Measurements from ENCODE around the gene RETREG2.

RETREG2 gene

GRCh38 chr2:219149667-219150066 lies 28.4 kb upstream of the RETREG2 start:
- no peaks in the 10 kb centered on the region for H3K4me1 ChIP-seq (ENCODE audit: low read depth, poor library complexity, severe bottlenecking)
- no peak overlapping the region for H2AFZ ChIP-seq (ENCODE audit: low read depth)
- TF ChIP-seq CTCF (conservative IDR thresholded peaks at IDR 0.05; ENCODE audit: low read depth, low read length) = no peak
- no peak overlapping the region for H3K4me3 ChIP-seq (IDR thresholded peaks at IDR 0.05; ENCODE audit: insufficient read depth, low read depth, low read length)
- no peak overlapping the region for H3K4me2 ChIP-seq
- H3K27ac ChIP-seq = no peak overlapping the region
- H4K20me1 ChIP-seq (ENCODE audit: insufficient read depth) = no peaks in the 10 kb centered on the region
- H3K9ac ChIP-seq = no peak overlapping the region
- no peaks in the 10 kb centered on the region for H3K36me3 ChIP-seq (ENCODE audit: insufficient read depth)
- no peaks in the 10 kb centered on the region for H3K27me3 ChIP-seq (ENCODE audit: insufficient read depth, low read depth)
- no peaks in the 10 kb centered on the region for H3K79me2 ChIP-seq (ENCODE audit: insufficient read depth, low read depth)

DNA sequence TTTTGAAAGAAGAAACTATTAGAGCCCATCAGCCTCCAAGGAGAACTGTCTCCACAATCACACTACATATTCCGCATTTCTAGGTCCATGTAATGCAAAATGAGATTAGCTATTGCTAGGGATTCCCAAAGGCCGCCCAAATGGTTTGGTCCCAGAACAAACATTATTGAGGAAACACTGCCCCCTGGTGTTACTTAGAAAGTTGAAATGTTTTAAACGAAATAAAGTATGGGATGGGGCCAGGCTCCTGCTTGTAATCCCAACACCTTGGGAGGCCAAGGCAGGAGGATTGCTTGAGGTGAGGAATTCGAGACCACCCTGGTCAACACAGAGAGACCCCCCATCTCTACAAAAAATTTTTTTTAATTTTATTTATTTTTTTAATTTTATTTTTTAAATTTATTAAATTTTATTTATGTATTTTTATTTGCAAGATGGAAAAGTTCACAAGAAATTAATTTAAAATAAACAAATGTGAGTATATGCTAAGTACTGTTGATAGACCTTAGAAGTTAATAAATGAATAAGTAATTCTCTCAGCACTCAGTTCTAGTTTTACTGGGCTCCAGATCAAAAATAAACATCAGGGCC lies 22.9 kb upstream of the RETREG2 start:
- H3K27ac ChIP-seq = no peak overlapping the region

GRCh38 chr2:219157396-219157795 lies 20.7 kb upstream of the RETREG2 start:
- Histone ChIP-seq H3K79me2 (ENCODE audit: insufficient read depth, low read depth) (no peaks in the 10 kb centered on the region), H2AFZ (ENCODE audit: low read depth) (no peak overlapping the region), H3K27ac (no peak overlapping the region), H4K20me1 (ENCODE audit: insufficient read depth) (no peaks in the 10 kb centered on the region), H3K36me3 (ENCODE audit: insufficient read depth) (no peaks in the 10 kb centered on the region), H3K4me3 (IDR thresholded peaks at IDR 0.05; ENCODE audit: insufficient read depth, low read depth, low read length) (no peak overlapping the region), H3K4me2 (no peak overlapping the region), H3K4me1 (ENCODE audit: low read depth, poor library complexity, severe bottlenecking) (peaks cover 11% of the 10 kb centered on the region), H3K9ac (no peak overlapping the region), H3K27me3 (ENCODE audit: insufficient read depth, low read depth) (no peaks in the 10 kb centered on the region)
- TF ChIP-seq CTCF (conservative IDR thresholded peaks at IDR 0.05; ENCODE audit: low read depth, low read length) = no peak

More for the DNA sequence above, 22.9 kb upstream of the RETREG2 start:
- Histone ChIP-seq H3K9ac (no peak overlapping the region), H3K36me3 (ENCODE audit: insufficient read depth) (no peaks in the 10 kb centered on the region), H4K20me1 (ENCODE audit: insufficient read depth) (no peaks in the 10 kb centered on the region), H3K4me2 (no peak overlapping the region), H3K27me3 (ENCODE audit: insufficient read depth, low read depth) (no peaks in the 10 kb centered on the region), H3K4me3 (IDR thresholded peaks at IDR 0.05; ENCODE audit: insufficient read depth, low read depth, low read length) (no peak overlapping the region), H3K4me1 (ENCODE audit: low read depth, poor library complexity, severe bottlenecking) (peaks cover 3% of the 10 kb centered on the region), H2AFZ (ENCODE audit: low read depth) (no peak overlapping the region), H3K79me2 (ENCODE audit: insufficient read depth, low read depth) (no peaks in the 10 kb centered on the region)
- TF ChIP-seq CTCF (conservative IDR thresholded peaks at IDR 0.05; ENCODE audit: low read depth, low read length) = peak; percentile 71

DNA sequence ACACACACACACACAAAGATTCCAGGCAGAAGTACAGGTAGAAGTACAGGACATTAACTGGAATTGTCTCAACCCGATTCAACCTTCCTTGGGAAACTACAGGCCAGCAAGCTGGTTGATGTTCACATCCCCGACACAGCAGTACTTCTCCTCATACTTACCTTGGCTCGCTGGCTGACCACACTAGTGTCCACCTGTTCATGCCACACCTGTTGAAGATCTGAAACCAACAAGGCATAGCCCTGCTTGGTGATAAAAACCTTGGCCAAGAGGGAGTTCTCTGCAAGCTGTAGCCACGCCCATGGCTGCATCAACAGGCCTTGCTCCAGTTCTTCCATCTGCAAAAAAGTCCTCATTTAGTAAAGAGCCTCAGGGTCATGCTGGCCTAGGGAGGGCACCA lies 20.1 kb upstream of the RETREG2 start:
- no peaks in the 10 kb centered on the region for H4K20me1 ChIP-seq (ENCODE audit: insufficient read depth)
- H3K27me3 ChIP-seq (ENCODE audit: insufficient read depth, low read depth) = no peaks in the 10 kb centered on the region
- H3K36me3 ChIP-seq (ENCODE audit: insufficient read depth) = no peaks in the 10 kb centered on the region
- no peak overlapping the region for H2AFZ ChIP-seq (ENCODE audit: low read depth)
- H3K27ac ChIP-seq = no peak overlapping the region
- TF ChIP-seq CTCF (conservative IDR thresholded peaks at IDR 0.05; ENCODE audit: low read depth, low read length) = no peak
- H3K4me1 ChIP-seq (ENCODE audit: low read depth, poor library complexity, severe bottlenecking) = peaks cover 11% of the 10 kb centered on the region
- no peak overlapping the region for H3K9ac ChIP-seq
- H3K79me2 ChIP-seq (ENCODE audit: insufficient read depth, low read depth) = no peaks in the 10 kb centered on the region
- no peak overlapping the region for H3K4me3 ChIP-seq (IDR thresholded peaks at IDR 0.05; ENCODE audit: insufficient read depth, low read depth, low read length)
- no peak overlapping the region for H3K4me2 ChIP-seq
